Neuron (in vitro differentiated cells): ENCODE measurements around the gene SUPT3H.
"Not testable (repeated sequence)": the region's sequence is repeated elsewhere in the genome, so short reads cannot be mapped to it uniquely, and the experiment has no call there.

Experiments
- H2AFZ ChIP-seq: one replicate; pipeline ENCODE4 v1.6.1; 2013; ENCODE audit warnings: low read depth, mild to moderate bottlenecking, inconsistent platforms, low read length, moderate library complexity
- H3K27me3 ChIP-seq: one replicate; pipeline ENCODE4 v1.6.1; 2013; ENCODE audit warnings: low read length; ENCODE audit not compliant: insufficient read depth
- H3K36me3 ChIP-seq: one replicate; pipeline ENCODE4 v1.6.1; 2013; ENCODE audit warnings: low read length; ENCODE audit not compliant: insufficient read depth
- H3K4me1 ChIP-seq: one replicate; pipeline ENCODE4 v1.6.1; 2013; ENCODE audit warnings: low read length; ENCODE audit not compliant: insufficient read depth
- H3K4me3 ChIP-seq: 2 replicates; pipeline ENCODE4 v1.5.1; 2013; ENCODE audit warnings: mild to moderate bottlenecking, low read length, moderate library complexity
- H3K9me3 ChIP-seq: one replicate; pipeline ENCODE4 v1.6.1; 2013; ENCODE audit warnings: low read length

SUPT3H gene

GRCh38 chr6:45297320-45297719 is 80.4 kb downstream of the SUPT3H start:
- no peaks in the 10 kb centered on the region for H3K9me3 ChIP-seq
- H3K36me3 ChIP-seq, result no peaks in the 10 kb centered on the region
- no peaks in the 10 kb centered on the region for H3K27me3 ChIP-seq
- H3K4me1 ChIP-seq, result peaks cover 3% of the 10 kb centered on the region
- no peak overlapping the region for H2AFZ ChIP-seq
- no peak overlapping the region for H3K4me3 ChIP-seq

GRCh38 chr6:45294065-45294701 is 83.6 kb downstream of the SUPT3H start:
- not testable (repeated sequence) for H3K4me1 ChIP-seq, H3K9me3 ChIP-seq, H3K4me3 ChIP-seq, H2AFZ ChIP-seq, H3K36me3 ChIP-seq, H3K27me3 ChIP-seq

- Histone ChIP-seq H3K27me3 (no peaks in the 10 kb centered on the region), H2AFZ (no peak overlapping the region), H3K36me3 (no peaks in the 10 kb centered on the region), H3K4me3 (no peak overlapping the region), H3K9me3 (no peaks in the 10 kb centered on the region), H3K4me1 (peaks cover 3% of the 10 kb centered on the region)
Measured at GRCh38 chr6:45293306-45293705, 84.4 kb downstream of the SUPT3H start.

- H3K36me3 ChIP-seq, result no peaks in the 10 kb centered on the region
- no peaks in the 10 kb centered on the region for H3K9me3 ChIP-seq
- H2AFZ ChIP-seq, result no peak overlapping the region
- peaks cover 3% of the 10 kb centered on the region for H3K4me1 ChIP-seq
- no peak overlapping the region for H3K4me3 ChIP-seq
- H3K27me3 ChIP-seq, result no peaks in the 10 kb centered on the region
Measured at GRCh38 chr6:45289751-45290514, 87.8 kb downstream of the SUPT3H start.

GRCh38 chr6:45286707-45287106 is 91.0 kb downstream of the SUPT3H start:
- H3K9me3 ChIP-seq, H3K4me3 ChIP-seq, H3K4me1 ChIP-seq: not testable (repeated sequence)

GRCh38 chr6:45278367-45278766 is 99.4 kb downstream of the SUPT3H start:
- H3K36me3 ChIP-seq, result no peaks in the 10 kb centered on the region
- no peaks in the 10 kb centered on the region for H3K27me3 ChIP-seq
- peaks cover 2% of the 10 kb centered on the region for H3K9me3 ChIP-seq
- H3K4me3 ChIP-seq, result no peak overlapping the region
- H2AFZ ChIP-seq, result no peak overlapping the region
- no peaks in the 10 kb centered on the region for H3K4me1 ChIP-seq

More at GRCh38 chr6:45286707-45287106, 91.0 kb downstream of the SUPT3H start:
- H2AFZ ChIP-seq, H3K36me3 ChIP-seq, H3K27me3 ChIP-seq: not testable (repeated sequence)

- not testable (repeated sequence) for H3K36me3 ChIP-seq, H3K4me3 ChIP-seq, H3K9me3 ChIP-seq, H3K27me3 ChIP-seq, H3K4me1 ChIP-seq, H2AFZ ChIP-seq
Measured at GRCh38 chr6:45277741-45278140, 100.0 kb downstream of the SUPT3H start.

- H2AFZ ChIP-seq, result no peak overlapping the region
- H3K36me3 ChIP-seq, result no peaks in the 10 kb centered on the region
- H3K4me3 ChIP-seq, result no peak overlapping the region
- H3K27me3 ChIP-seq, result no peaks in the 10 kb centered on the region
- peaks cover 3% of the 10 kb centered on the region for H3K9me3 ChIP-seq
- H3K4me1 ChIP-seq, result no peaks in the 10 kb centered on the region
Measured at GRCh38 chr6:45275358-45275757, 102.4 kb downstream of the SUPT3H start.

GRCh38 chr6:45272626-45273025 is 105.1 kb downstream of the SUPT3H start:
- Histone ChIP-seq H3K36me3 (no peaks in the 10 kb centered on the region), H3K4me1 (no peaks in the 10 kb centered on the region), H3K9me3 (peaks cover 3% of the 10 kb centered on the region), H3K4me3 (no peak overlapping the region), H3K27me3 (no peaks in the 10 kb centered on the region), H2AFZ (no peak overlapping the region)

- Histone ChIP-seq H3K36me3 (no peaks in the 10 kb centered on the region), H3K4me1 (no peaks in the 10 kb centered on the region), H2AFZ (no peak overlapping the region), H3K4me3 (no peak overlapping the region), H3K27me3 (no peaks in the 10 kb centered on the region), H3K9me3 (no peaks in the 10 kb centered on the region)
Measured at GRCh38 chr6:45265246-45265645, 112.5 kb downstream of the SUPT3H start.

GRCh38 chr6:45260696-45261095 is 117.0 kb downstream of the SUPT3H start:
- Histone ChIP-seq H3K36me3 (no peaks in the 10 kb centered on the region), H3K4me1 (no peaks in the 10 kb centered on the region), H3K4me3 (no peak overlapping the region), H3K9me3 (peaks cover 2% of the 10 kb centered on the region), H2AFZ (no peak overlapping the region), H3K27me3 (no peaks in the 10 kb centered on the region)

- H2AFZ ChIP-seq, result no peak overlapping the region
- H3K27me3 ChIP-seq, result no peaks in the 10 kb centered on the region
- no peak overlapping the region for H3K4me3 ChIP-seq
- H3K4me1 ChIP-seq, result no peaks in the 10 kb centered on the region
- H3K36me3 ChIP-seq, result no peaks in the 10 kb centered on the region
- peaks cover 2% of the 10 kb centered on the region for H3K9me3 ChIP-seq
Measured at GRCh38 chr6:45256697-45257695, 120.7 kb downstream of the SUPT3H start.

- H3K4me3 ChIP-seq, result no peak overlapping the region
- no peaks in the 10 kb centered on the region for H3K4me1 ChIP-seq
- no peaks in the 10 kb centered on the region for H3K27me3 ChIP-seq
- H3K9me3 ChIP-seq, result peaks cover 2% of the 10 kb centered on the region
- H2AFZ ChIP-seq, result no peak overlapping the region
- no peaks in the 10 kb centered on the region for H3K36me3 ChIP-seq
Measured at GRCh38 chr6:45255434-45255833, 122.3 kb downstream of the SUPT3H start.
